PC-9 (cell line): ENCODE results near the gene MLIP. TPM values are rescaled to one million over a fixed set of nuclear protein-coding genes. Genes with fewer than 3 reads are reported as not detected.
"Not testable (repeated sequence)": the region's sequence is repeated elsewhere in the genome, so short reads cannot be mapped to it uniquely, and the experiment has no call there.

Experiments used
- BruUV-seq: library from RNA; stranded (reverse); fragments of 400-500 nt; replicated peaks from 2 replicates; lab custom pipeline; 2021; lab: Mats Ljungman, UMichigan
- CTCF ChIA-PET: fragments of 300-600 bp; sonication (Branson Sonifier 250); formaldehyde crosslinking; loops from one replicate; lab custom pipeline; 2022; ENCODE audit warnings: antibody characterized with exemption; lab: Charles Lee
- POLR2A ChIA-PET: fragments of 300-600 bp; sonication (Branson Sonifier 250); formaldehyde crosslinking; loops from one replicate; lab custom pipeline; 2022; ENCODE audit warnings: antibody characterized with exemption; ENCODE audit not compliant: unreplicated experiment; lab: Charles Lee
- DNase-seq, 2 experiments: peaks; one replicate each; pipeline versions ENCODE4 v3.0.0 to v3.0.0-alpha.2; 2015 to 2022; ENCODE audit warnings: mixed read lengths in 1 of 2
- H2AFZ ChIP-seq: fragments of 200-600 bp; sonication (generic); 2 replicates; pipeline ENCODE4 v1.8.1; 2017; ENCODE audit warnings: antibody characterized with exemption
- H3F3A ChIP-seq: fragments of 200-600 bp; sonication (generic); 2 replicates; pipeline ENCODE4 v1.8.1; 2017; ENCODE audit warnings: antibody characterized with exemption, mild to moderate bottlenecking, low read depth; ENCODE audit not compliant: insufficient read depth
- H3K27ac ChIP-seq: fragments of 200-600 bp; sonication (generic); 2 replicates; pipeline ENCODE4 v1.6.1; 2016; ENCODE audit warnings: mixed run types
- H3K27me3 ChIP-seq: fragments of 200-600 bp; sonication (generic); 2 replicates; pipeline ENCODE4 v1.6.1; 2016; ENCODE audit warnings: low read depth, mixed run types; ENCODE audit not compliant: insufficient read depth
- H3K36me3 ChIP-seq: fragments of 200-600 bp; sonication (generic); 2 replicates; pipeline ENCODE4 v1.6.1; 2016; ENCODE audit warnings: low read depth, mixed run types
- H3K4me1 ChIP-seq: fragments of 200-600 bp; sonication (generic); replicated peaks from 2 replicates; pipeline ENCODE4 v1.6.1; 2016; ENCODE audit warnings: mixed run types; ENCODE audit not compliant: insufficient read depth
- H3K4me2 ChIP-seq: fragments of 200-600 bp; sonication (generic); 2 replicates; pipeline ENCODE4 v1.6.1; 2017; ENCODE audit warnings: mixed run types
- H3K4me3 ChIP-seq: fragments of 200-600 bp; sonication (generic); 2 replicates; pipeline ENCODE4 v1.6.1; 2016; ENCODE audit warnings: mixed run types
- H3K79me2 ChIP-seq: fragments of 200-600 bp; sonication (generic); 2 replicates; pipeline ENCODE4 v1.6.1; 2017; ENCODE audit warnings: low read depth, mixed run types
- H3K9me2 ChIP-seq: fragments of 200-600 bp; sonication (generic); 2 replicates; pipeline ENCODE4 v1.8.1; 2017; ENCODE audit warnings: mild to moderate bottlenecking; ENCODE audit not compliant: insufficient read depth
- H3K9me3 ChIP-seq: fragments of 200-600 bp; sonication (generic); 2 replicates; pipeline ENCODE4 v1.8.1; 2016; ENCODE audit warnings: low read depth; ENCODE audit not compliant: insufficient read depth
- H4K20me1 ChIP-seq: fragments of 200-600 bp; sonication (generic); 2 replicates; pipeline ENCODE4 v1.8.1; 2017; ENCODE audit not compliant: insufficient read depth
- CTCF ChIP-seq: fragments of 200-600 bp; sonication (generic); conservative IDR thresholded peaks from 2 replicates; pipeline ENCODE4 v1.6.1; 2017; ENCODE audit warnings: mixed run types, antibody characterized with exemption, mild to moderate bottlenecking, moderate library complexity
- EZH2 ChIP-seq: fragments of 200-600 bp; sonication (generic); IDR thresholded peaks from 2 replicates; pipeline ENCODE4 v1.8.0; 2017; ENCODE audit warnings: antibody characterized with exemption, low read depth
- intact Hi-C: fragments of 100-400 bp; cut with micrococcal nuclease; formaldehyde crosslinking; loops from one replicate; pipeline ENCODE4 v1.10.0; 2022; ENCODE audit not compliant: unreplicated experiment
- total RNA-seq: library from RNA; stranded (reverse); gene quantifications from 2 replicates; pipeline ENCODE4 v1.2.3, GENCODE V29; 2021

The MLIP gene
- total RNA-seq, 1 experiment from 2014 or later, result 0.79 TPM

GRCh38 chr6:54248319-54248718 is 137.1 kb downstream of the MLIP start:
- Histone ChIP-seq H3K4me2 (no peak overlapping the region), H3K9me3 (no peaks in the 10 kb centered on the region), H2AFZ (no peak overlapping the region), H3K27ac (no peak overlapping the region), H3K4me1 (no peaks in the 10 kb centered on the region), H3K36me3 (no peaks in the 10 kb centered on the region), H3F3A (no peaks in the 10 kb centered on the region), H3K79me2 (no peaks in the 10 kb centered on the region), H3K4me3 (no peak overlapping the region), H3K27me3 (no peaks in the 10 kb centered on the region), H4K20me1 (no peaks in the 10 kb centered on the region), H3K9me2 (no peaks in the 10 kb centered on the region)
- CTCF ChIA-PET, result no interaction called here
- BruUV-seq, result no TSS peak
- TF ChIP-seq EZH2, result no peak
- no peak for TF ChIP-seq CTCF
- DNase-seq, result no peak
- intact Hi-C loops, result no loop called here
- POLR2A ChIA-PET, result no interaction called here

- no peaks in the 10 kb centered on the region for H3K36me3 ChIP-seq
- BruUV-seq, result no TSS peak
- DNase-seq, result no peak
- no peak overlapping the region for H3K27ac ChIP-seq
- H3K4me3 ChIP-seq, result no peak overlapping the region
- H3K9me2 ChIP-seq, result no peaks in the 10 kb centered on the region
- TF ChIP-seq EZH2, result no peak
- TF ChIP-seq CTCF, result no peak
- intact Hi-C loops, result no loop called here
- no peaks in the 10 kb centered on the region for H3K4me1 ChIP-seq
- H2AFZ ChIP-seq, result no peak overlapping the region
- no peaks in the 10 kb centered on the region for H3F3A ChIP-seq
- H3K4me2 ChIP-seq, result no peak overlapping the region
- no peaks in the 10 kb centered on the region for H4K20me1 ChIP-seq
- H3K79me2 ChIP-seq, result no peaks in the 10 kb centered on the region
- no peaks in the 10 kb centered on the region for H3K9me3 ChIP-seq
- POLR2A ChIA-PET, result interaction anchor here (0.7 kb wide), 1 partner anchor 376 kb away, joined by 5 read pairs; no protein-coding TSS in a partner anchor
- H3K27me3 ChIP-seq, result no peaks in the 10 kb centered on the region
- CTCF ChIA-PET, result no interaction called here
Measured at GRCh38 chr6:54248994-54249393, 137.8 kb downstream of the MLIP start.

- BruUV-seq, H3K4me1 ChIP-seq, H3K27me3 ChIP-seq, H3K36me3 ChIP-seq, DNase-seq, H3K27ac ChIP-seq, H4K20me1 ChIP-seq, H3K79me2 ChIP-seq, intact Hi-C loops, H3F3A ChIP-seq, H2AFZ ChIP-seq, H3K9me3 ChIP-seq, H3K4me2 ChIP-seq, H3K4me3 ChIP-seq, H3K9me2 ChIP-seq, CTCF ChIA-PET: not testable (repeated sequence)
- POLR2A ChIA-PET, result interaction anchor here (0.7 kb wide), 1 partner anchor 377 kb away, joined by 5 read pairs; no protein-coding TSS in a partner anchor
Measured at GRCh38 chr6:54249812-54250211, 138.6 kb downstream of the MLIP start.

- POLR2A ChIA-PET, result no interaction called here
- no TSS peak for BruUV-seq
- no peaks in the 10 kb centered on the region for H3K36me3 ChIP-seq
Measured at GRCh38 chr6:54252496-54252895, 141.3 kb downstream of the MLIP start.

More at GRCh38 chr6:54252496-54252895, 141.3 kb downstream of the MLIP start:
- no peak for DNase-seq
- no peaks in the 10 kb centered on the region for H3K27me3 ChIP-seq
- no peak overlapping the region for H3K4me3 ChIP-seq
- CTCF ChIA-PET, result no interaction called here
- H3K79me2 ChIP-seq, result no peaks in the 10 kb centered on the region
- no peaks in the 10 kb centered on the region for H3K4me1 ChIP-seq
- no peaks in the 10 kb centered on the region for H3F3A ChIP-seq
- H2AFZ ChIP-seq, result no peak overlapping the region
- no peaks in the 10 kb centered on the region for H4K20me1 ChIP-seq
- no peaks in the 10 kb centered on the region for H3K9me3 ChIP-seq
- H3K9me2 ChIP-seq, result no peaks in the 10 kb centered on the region
- no peak overlapping the region for H3K4me2 ChIP-seq
- intact Hi-C loops, result no loop called here
- TF ChIP-seq CTCF (no peak), EZH2 (no peak)
- no peak overlapping the region for H3K27ac ChIP-seq
